ENCODE results near the gene GOLGA8R.
"Not testable (repeated sequence)": the region's sequence is repeated elsewhere in the genome, so short reads cannot be mapped to it uniquely, and the experiment has no call there.

Gene GOLGA8R

DNA sequence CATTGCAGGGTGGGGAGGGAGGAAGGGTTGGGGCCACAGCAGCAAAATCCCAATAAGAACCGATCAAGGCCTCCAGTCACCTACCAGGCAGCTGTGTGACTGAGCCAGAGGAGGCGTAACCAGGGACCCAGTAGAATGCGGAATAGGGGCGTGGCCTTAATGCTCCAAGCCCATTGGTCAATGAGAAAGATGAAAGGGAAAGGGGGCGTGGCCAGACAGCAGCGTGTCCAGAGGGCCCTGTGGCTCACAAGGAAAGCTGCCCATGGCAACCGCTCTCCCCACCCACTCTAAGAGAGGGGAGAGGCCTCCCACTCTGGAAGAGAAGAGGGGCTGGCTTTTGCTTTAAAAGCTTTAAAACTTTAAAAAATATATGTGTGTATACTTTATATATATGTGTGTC lies at the start of gene GOLGA8R:
GOLGA8R (minus strand) TSS at position 101 of the 400 bp plus-strand sequence; CDS start at position 3, 98 bp downstream.
- H3K4me3 ChIP-seq (ENCODE audit: low read length); DNase-seq (ENCODE audit: low read depth): not testable (repeated sequence)

- not testable (repeated sequence) for H3K4me3 ChIP-seq (ENCODE audit: low read length)
Measured at GRCh38 chr15:30463849-30464248, 49.8 kb upstream of the GOLGA8R start.

DNA sequence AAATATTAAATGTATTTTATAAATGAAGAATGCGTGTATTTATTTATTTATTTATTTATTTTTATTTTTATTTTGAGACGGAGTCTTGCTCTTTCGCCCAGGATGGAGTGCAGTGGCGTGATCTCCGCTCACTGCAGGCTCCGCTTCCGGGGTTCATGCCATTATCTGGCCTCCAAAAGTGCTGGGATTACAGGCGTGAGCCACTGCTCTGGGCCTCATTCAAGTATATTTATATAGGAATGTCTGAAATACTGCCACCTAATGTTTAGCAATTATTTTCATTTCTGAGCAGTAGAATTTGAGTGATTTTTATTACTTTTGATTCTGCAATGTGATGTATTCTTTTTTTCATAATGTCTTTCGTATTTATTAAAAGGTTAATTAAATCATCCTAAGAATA lies 48.1 kb upstream of the GOLGA8R start:
- not testable (repeated sequence) for DNase-seq (ENCODE audit: low read depth); H3K4me3 ChIP-seq (ENCODE audit: low read length)

More at GRCh38 chr15:30463849-30464248, 49.8 kb upstream of the GOLGA8R start:
- not testable (repeated sequence) for DNase-seq (ENCODE audit: low read depth)

- not testable (repeated sequence) for H3K4me3 ChIP-seq (ENCODE audit: low read length); DNase-seq (ENCODE audit: low read depth)
Measured at GRCh38 chr15:30452702-30453101, 38.6 kb upstream of the GOLGA8R start.

DNA sequence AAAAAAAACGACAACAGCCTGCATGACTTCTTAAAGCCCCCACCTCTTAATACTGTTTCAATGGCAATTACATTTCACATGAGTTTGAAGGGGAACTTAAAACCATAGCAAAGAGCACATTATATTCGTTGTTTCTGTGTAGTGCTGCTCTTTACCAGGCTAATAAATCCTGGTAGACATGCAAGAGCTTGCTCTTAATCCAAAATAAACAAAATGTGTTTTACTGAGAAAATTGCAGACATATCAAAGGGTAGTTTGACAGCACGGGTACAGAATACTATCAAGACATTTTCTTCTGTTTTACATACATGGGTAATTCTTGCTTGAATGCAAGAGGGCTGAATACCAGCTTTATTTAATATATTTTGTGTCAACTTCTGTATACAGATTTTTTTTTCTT lies 24.3 kb upstream of the GOLGA8R start:
- not testable (repeated sequence) for DNase-seq (ENCODE audit: low read depth); H3K4me3 ChIP-seq (ENCODE audit: low read length)

DNA sequence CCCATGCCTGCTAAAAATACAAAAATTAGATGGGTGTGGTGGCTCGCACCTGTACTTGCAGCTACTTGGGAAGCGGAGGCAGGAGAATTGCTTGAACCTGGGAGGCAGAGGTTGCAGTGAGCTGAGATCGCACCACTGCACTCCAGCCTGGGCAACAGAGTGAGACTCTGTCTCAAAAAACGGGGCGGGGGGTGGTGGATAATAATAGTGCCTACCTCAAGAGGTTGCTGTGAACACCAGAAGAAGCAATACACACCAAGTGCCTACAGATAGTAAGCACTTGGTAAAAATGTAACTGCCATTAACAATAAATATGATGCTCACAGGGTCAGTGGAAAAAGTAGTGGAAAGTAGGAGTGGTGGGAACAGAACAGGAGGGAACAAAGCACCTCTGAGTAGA lies 21.8 kb upstream of the GOLGA8R start:
- not testable (repeated sequence) for H3K4me3 ChIP-seq (ENCODE audit: low read length); DNase-seq (ENCODE audit: low read depth)

GRCh38 chr15:30420723-30421122 lies 6.7 kb upstream of the GOLGA8R start:
- H3K4me3 ChIP-seq (ENCODE audit: low read length); DNase-seq (ENCODE audit: low read depth): not testable (repeated sequence)

GRCh38 chr15:30407636-30408035 lies 6.4 kb downstream of the GOLGA8R start:
- DNase-seq (ENCODE audit: low read depth); H3K4me3 ChIP-seq (ENCODE audit: low read length): not testable (repeated sequence)

- H3K4me3 ChIP-seq (ENCODE audit: low read length); DNase-seq (ENCODE audit: low read depth): not testable (repeated sequence)
Measured at GRCh38 chr15:30398988-30399387, 15.1 kb downstream of the GOLGA8R start.

DNA sequence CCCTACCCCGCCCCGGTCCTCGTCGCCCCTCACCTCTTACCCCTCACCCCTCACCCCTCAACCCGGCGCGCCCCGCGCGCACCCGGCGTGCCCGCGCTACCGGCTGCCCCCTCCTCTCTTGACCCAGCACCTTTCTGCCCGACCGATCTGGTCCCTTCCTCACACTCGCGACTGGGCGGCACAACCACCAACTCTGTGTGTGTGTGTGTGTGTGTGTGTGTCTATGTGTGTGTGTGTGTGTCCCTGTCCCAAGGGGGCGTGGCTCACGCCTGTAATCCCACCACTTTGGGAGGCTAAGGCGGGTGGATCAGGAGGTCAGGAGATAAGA lies 20.4 kb downstream of the GOLGA8R start:
- H3K4me3 ChIP-seq (ENCODE audit: low read length); DNase-seq (ENCODE audit: low read depth): not testable (repeated sequence)

DNA sequence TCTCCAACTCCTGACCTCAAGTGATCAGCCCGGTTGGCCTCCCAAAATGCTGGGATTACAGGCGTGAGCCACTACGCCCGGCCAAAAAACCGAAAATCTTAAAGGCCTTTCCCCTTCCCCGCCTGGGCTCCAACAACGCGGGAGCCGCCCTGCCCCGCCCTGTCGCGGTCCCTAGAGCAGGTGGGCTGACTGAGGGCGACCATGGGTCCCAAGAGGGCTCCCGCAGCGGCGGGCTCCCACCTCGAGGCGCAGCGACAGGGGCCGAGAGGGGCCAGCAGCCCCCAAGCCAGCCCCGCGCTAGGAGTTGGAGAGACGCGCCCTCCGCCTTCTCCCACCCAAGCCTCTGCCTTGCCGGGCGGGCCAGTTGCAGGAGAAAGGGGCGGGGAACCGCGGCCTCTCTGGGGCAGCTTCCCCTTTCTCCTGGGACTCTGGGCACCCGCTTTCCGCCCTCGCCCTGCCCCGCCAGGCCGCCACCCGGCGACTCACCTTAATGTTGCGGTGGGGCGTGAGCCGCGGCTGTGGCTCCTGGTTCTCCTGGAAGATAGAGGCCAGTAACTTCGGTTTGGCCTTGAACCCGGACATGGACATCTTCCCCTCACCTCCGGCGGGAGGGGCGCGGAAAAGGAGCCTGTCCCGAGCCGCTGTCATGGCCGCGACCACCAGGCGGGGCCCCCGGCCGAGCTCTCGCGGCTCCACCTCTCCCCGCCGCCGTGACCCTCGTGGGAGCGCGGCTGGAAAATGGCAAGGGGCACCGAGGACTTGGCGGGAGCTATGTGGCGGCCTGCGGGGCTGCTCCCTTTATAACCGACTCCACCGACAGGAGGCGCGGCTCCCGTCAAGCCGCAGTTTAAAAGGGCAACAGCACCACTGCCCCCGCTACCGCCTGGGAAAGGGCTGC lies 21.0 kb downstream of the GOLGA8R start, which contains the start of gene CHRFAM7A:
CHRFAM7A (minus strand) TSS at position 775 of the 898 bp plus-strand sequence. CDS start 10,189 bp downstream, outside the sequence.
- H3K4me3 ChIP-seq (ENCODE audit: low read length); DNase-seq (ENCODE audit: low read depth): not testable (repeated sequence)

DNA sequence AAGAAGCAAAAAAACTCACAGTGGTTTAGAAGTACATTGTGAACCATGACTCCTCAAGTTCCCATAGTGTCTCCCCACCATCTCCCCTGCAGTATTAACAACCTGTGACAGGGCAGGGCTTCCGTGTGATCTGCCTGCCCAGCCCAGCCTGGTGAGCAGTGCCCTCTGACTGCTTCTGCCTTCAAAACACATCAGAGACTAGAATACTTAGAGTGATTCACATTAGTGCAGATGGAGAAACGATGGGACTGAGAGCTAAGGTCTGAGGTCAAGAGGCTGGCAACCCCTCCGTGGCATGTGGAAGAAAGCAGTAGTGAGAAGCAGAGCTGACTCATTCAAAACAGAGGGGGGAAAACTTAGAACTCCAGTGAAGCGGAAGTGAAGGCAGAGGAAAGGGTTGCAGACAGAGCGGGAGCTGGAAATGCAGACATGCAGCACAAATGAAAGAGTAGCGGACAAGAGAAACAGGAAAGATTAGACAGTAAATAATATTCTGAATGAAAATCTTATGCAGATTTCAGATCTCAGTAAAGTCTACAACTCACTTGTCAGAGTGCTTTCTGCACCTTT lies 27.7 kb downstream of the GOLGA8R start:
- not testable (repeated sequence) for H3K4me3 ChIP-seq (ENCODE audit: low read length); DNase-seq (ENCODE audit: low read depth)

DNA sequence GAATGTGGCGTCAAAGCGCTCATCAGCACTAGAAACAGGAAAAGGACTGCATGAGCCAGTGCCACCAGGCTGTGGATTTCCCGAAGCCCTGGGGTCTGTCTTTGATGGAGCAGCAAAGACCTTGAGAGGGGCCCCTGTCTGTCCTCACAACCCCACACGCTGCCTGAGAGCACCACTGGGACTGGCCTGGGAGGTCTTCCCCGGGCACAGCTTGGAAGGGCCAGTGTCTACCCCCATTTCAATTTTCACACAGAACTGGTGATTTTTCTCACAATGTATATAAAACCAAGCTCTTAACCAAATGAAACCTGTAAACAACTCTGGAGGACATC lies 37.0 kb downstream of the GOLGA8R start:
- not testable (repeated sequence) for DNase-seq (ENCODE audit: low read depth); H3K4me3 ChIP-seq (ENCODE audit: low read length)

- H3K4me3 ChIP-seq (ENCODE audit: low read length); DNase-seq (ENCODE audit: low read depth): not testable (repeated sequence)
Measured at GRCh38 chr15:30376375-30377081, 37.5 kb downstream of the GOLGA8R start.

DNA sequence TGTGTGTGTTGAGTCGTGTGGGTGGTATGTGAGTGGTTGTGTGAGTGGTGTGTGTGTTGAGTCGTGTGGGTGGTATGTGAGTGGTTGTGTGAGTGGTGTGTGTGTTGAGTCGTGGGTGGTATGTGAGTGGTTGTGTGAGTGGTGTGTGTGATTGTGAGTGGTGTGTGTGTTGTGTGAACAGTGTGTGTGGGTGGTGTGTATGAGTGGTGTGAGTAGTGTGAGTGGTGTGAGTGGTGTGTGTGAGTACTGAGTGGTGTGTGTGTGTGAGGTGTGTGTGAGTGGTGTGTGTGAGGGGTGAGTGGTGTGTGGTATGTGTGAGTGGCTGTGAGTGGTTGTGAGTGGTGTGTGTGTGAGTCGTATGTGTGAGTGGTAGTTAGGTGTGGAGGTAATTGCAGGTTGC lies 38.2 kb downstream of the GOLGA8R start:
- DNase-seq (ENCODE audit: low read depth); H3K4me3 ChIP-seq (ENCODE audit: low read length): not testable (repeated sequence)

- DNase-seq (ENCODE audit: low read depth), result not testable (repeated sequence)
Measured at GRCh38 chr15:30374862-30375261, 39.2 kb downstream of the GOLGA8R start.

DNA sequence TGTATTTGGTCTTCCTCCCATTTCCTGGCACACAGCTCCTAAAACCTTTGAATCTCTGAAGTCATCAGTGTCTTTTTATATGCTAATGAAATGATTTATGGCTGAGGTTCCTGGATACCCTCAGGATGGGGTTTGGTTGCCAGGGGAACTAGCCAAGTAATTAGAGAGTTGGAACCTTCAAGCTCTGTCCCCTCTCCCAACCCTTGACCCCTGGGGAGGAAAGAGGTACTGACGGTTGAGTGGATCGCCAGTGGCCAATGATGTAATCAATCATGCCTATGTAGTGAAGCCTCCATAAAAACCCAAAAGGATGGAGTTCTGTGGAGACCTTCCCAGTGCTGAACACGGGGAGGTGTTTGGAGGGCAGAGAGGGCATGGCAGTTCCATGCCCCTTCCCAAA lies 45.8 kb downstream of the GOLGA8R start:
- not testable (repeated sequence) for H3K4me3 ChIP-seq (ENCODE audit: low read length); DNase-seq (ENCODE audit: low read depth)

More at GRCh38 chr15:30374862-30375261, 39.2 kb downstream of the GOLGA8R start:
- H3K4me3 ChIP-seq (ENCODE audit: low read length), result not testable (repeated sequence)

DNA sequence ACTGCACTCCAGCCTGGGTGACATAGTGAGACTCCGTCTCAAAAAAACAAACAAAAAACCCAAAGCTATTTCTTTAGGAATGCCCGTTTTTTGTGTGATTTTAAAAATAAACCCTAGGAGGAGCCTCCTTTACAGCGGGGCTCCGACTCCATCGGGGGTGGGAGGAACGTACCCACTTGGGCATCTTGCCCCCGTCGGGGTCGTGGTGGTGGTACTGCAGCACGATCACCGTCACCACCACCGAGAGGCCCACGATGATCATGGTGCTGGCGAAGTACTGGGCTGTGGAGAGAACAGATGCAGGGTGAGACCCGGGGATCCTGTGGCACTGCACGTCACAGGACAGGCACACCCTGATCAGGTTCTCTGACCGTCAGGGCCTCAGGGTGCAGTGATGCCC lies 46.8 kb downstream of the GOLGA8R start:
- not testable (repeated sequence) for H3K4me3 ChIP-seq (ENCODE audit: low read length); DNase-seq (ENCODE audit: low read depth)

- not testable (repeated sequence) for H3K4me3 ChIP-seq (ENCODE audit: low read length); DNase-seq (ENCODE audit: low read depth)
Measured at GRCh38 chr15:30361404-30361803, 52.7 kb downstream of the GOLGA8R start.

DNA sequence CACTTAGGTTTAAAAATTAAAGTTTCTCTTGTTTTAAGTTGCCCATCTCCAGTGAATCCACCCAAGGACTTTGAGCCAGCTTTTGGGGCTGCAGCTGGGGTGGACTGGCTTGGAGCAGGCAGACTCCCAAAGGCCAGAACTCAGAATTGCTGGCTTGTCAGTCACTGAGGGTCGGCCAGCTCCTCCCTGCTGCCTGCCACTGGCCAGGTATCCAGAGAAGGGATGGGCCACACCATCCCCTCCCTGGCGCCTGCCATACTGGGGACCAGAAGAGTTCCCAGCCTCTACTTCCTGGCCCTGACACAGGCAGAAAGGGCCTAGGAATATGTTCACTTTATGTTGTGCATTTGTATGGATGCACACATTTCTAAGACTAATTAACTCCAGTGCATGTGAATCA lies 53.1 kb downstream of the GOLGA8R start:
- not testable (repeated sequence) for H3K4me3 ChIP-seq (ENCODE audit: low read length); DNase-seq (ENCODE audit: low read depth)

All from retinal pigment epithelial cell (primary cell).